K562 (cell line): ENCODE results near the gene HEG1. TPM values are rescaled to one million over a fixed set of nuclear protein-coding genes. Genes with fewer than 3 reads are reported as not detected.

Experiments used
- ATAC-seq: fragments of 200-7000 bp; cut with Tn5 transposase; 3 replicates; pipeline ENCODE4 v1.9.1; 2020; ENCODE audit warnings: moderate library complexity
- BruUV-seq: library from RNA; stranded (reverse); fragments of 400-500 nt; replicated peaks from 2 replicates; lab custom pipeline; 2021; lab: Mats Ljungman, UMichigan
- CTCF ChIA-PET: fragments of 300-600 bp; formaldehyde crosslinking; extraction: SDS; loops from one replicate; lab custom pipeline; 2021; ENCODE audit warnings: low intra/inter-chr PET ratio; lab: Yijun Ruan, JAX
- POLR2A ChIA-PET: fragments of 300-600, 350-650 bp; sonication (Branson Sonifier 250); formaldehyde crosslinking; extraction: SDS; loops from one replicate; lab custom pipeline; 2021; ENCODE audit warnings: antibody characterized with exemption, inconsistent platforms; lab: Yijun Ruan, JAX
- DNase-seq, 4 experiments: peaks; one replicate each; pipeline versions ENCODE4 v3.0.0 to v3.0.0-alpha.2; 2011 to 2018; ENCODE audit warnings: low spot score in 3 of 4, mixed read lengths in 3 of 4; ENCODE audit errors: extremely low read depth in 1 of 4
- FAIRE-seq: peaks from 2 replicates; lab custom pipeline; 2011; peaks lifted over from hg19 to GRCh38; lab: Jason Lieb, UNC
- H2AFZ ChIP-seq: 2 replicates; pipeline ENCODE4 v1.6.0; 2011; ENCODE audit warnings: low read depth, low read length, control low read depth, inconsistent platforms
- H3K27ac ChIP-seq: fragments of 200-600 bp; 3 replicates; pipeline ENCODE4 v1.8.0; 2011; ENCODE audit warnings: low read depth, mild to moderate bottlenecking, control low read depth, inconsistent platforms, low read length, moderate library complexity, mixed read lengths; ENCODE audit errors: extremely low read depth
- H3K27me3 ChIP-seq, 2 experiments: fragments of 300-600 bp in 1 of 2; 2 replicates in 1 of 2; 3 replicates in 1 of 2; pipeline versions ENCODE4 v1.6.0 to v1.8.0; 2011; ENCODE audit warnings: inconsistent platforms in 2 of 2, low read length in 2 of 2, mild to moderate bottlenecking in 1 of 2, mixed read lengths in 1 of 2, moderate library complexity in 1 of 2; ENCODE audit not compliant: control insufficient read depth in 2 of 2, insufficient read depth in 2 of 2
- H3K36me3 ChIP-seq: fragments of 300-600 bp; 3 replicates; pipeline ENCODE4 v1.8.0; 2011; ENCODE audit warnings: mild to moderate bottlenecking, low read length, inconsistent platforms; ENCODE audit not compliant: control insufficient read depth, insufficient read depth
- H3K4me1 ChIP-seq, 2 experiments: fragments of 200-600 bp in 1 of 2; replicated peaks in 1 of 2; 2 replicates in 1 of 2; 3 replicates in 1 of 2; pipeline versions ENCODE4 v1.5.1 to v1.8.0; 2011; ENCODE audit warnings: inconsistent platforms in 2 of 2, low read length in 2 of 2, mild to moderate bottlenecking in 1 of 2, mixed read lengths in 1 of 2, moderate library complexity in 1 of 2; ENCODE audit not compliant: control insufficient read depth in 2 of 2, insufficient read depth in 2 of 2
- H3K4me2 ChIP-seq: 2 replicates; pipeline ENCODE4 v1.6.1; 2011; ENCODE audit warnings: low read length, control low read depth, inconsistent platforms, mixed read lengths; ENCODE audit not compliant: insufficient read depth
- H3K4me3 ChIP-seq: fragments of 200-600 bp; sonication (generic), shearing (Covaris generic); 2 replicates; pipeline ENCODE4 v1.5.1; 2016; ENCODE audit warnings: control low read depth, inconsistent platforms
- H3K79me2 ChIP-seq: fragments of 200-600 bp; 3 replicates; pipeline ENCODE4 v1.8.0; 2011; ENCODE audit warnings: low read length, inconsistent platforms; ENCODE audit not compliant: control insufficient read depth, insufficient read depth
- H3K9ac ChIP-seq, 2 experiments: 2 replicates each; pipeline versions ENCODE4 v1.6.0 to v1.6.1; 2011; ENCODE audit warnings: low read depth in 2 of 2, low read length in 2 of 2, control low read depth in 1 of 2, inconsistent platforms in 1 of 2, mild to moderate bottlenecking in 1 of 2, mixed read lengths in 1 of 2; ENCODE audit not compliant: insufficient read depth in 1 of 2
- H3K9me1 ChIP-seq: one replicate; pipeline ENCODE4 v1.6.0; 2011; ENCODE audit warnings: inconsistent platforms, mild to moderate bottlenecking, low read length, moderate library complexity; ENCODE audit not compliant: control insufficient read depth, insufficient read depth
- H3K9me3 ChIP-seq: replicated peaks from 2 replicates; pipeline ENCODE4 v1.5.1; 2011; ENCODE audit warnings: low read depth, low read length, inconsistent platforms; ENCODE audit not compliant: control insufficient read depth, insufficient read depth
- H4K20me1 ChIP-seq: replicated peaks from 2 replicates; pipeline ENCODE4 v1.6.1; 2011; ENCODE audit warnings: low read length, inconsistent platforms, mixed read lengths; ENCODE audit not compliant: control insufficient read depth, insufficient read depth
- BCL6 ChIP-seq: fragments of 250-450 bp; sonication (Bioruptor Pico); IDR thresholded peaks from 2 replicates; pipeline ENCODE4 v1.4.0; 2020
- CBFA2T2 ChIP-seq: fragments of 450-650 bp; conservative IDR thresholded peaks from 2 replicates; pipeline ENCODE4 v1.6.1; 2017; ENCODE audit warnings: mild to moderate bottlenecking
- CXXC5 ChIP-seq: fragments of 250-450 bp; sonication (Bioruptor Pico); IDR thresholded peaks from 2 replicates; pipeline ENCODE4 v1.8.0; 2022; ENCODE audit warnings: inconsistent platforms, mild to moderate bottlenecking, moderate library complexity
- ELF4 ChIP-seq: fragments of 450-650 bp; formaldehyde crosslinking; IDR thresholded peaks from 2 replicates; pipeline ENCODE4 v1.4.0; 2022; ENCODE audit warnings: missing genetic modification characterization
- NFYB ChIP-seq: IDR thresholded peaks from 2 replicates; pipeline ENCODE4 v1.6.1; 2011; ENCODE audit warnings: mild to moderate bottlenecking, moderate library complexity; ENCODE audit not compliant: insufficient read length; ENCODE audit errors: extremely low read depth
- NR1H2 ChIP-seq: sonication (generic); formaldehyde crosslinking; IDR thresholded peaks from 2 replicates; pipeline ENCODE4 v1.4.0; 2020; ENCODE audit warnings: mild to moderate bottlenecking, missing genetic modification reagents
- POLR2B ChIP-seq: fragments of 450-650 bp; IDR thresholded peaks from 2 replicates; pipeline ENCODE4 v1.6.1; 2018; ENCODE audit warnings: low read depth; ENCODE audit not compliant: partially characterized antibody
- ZNF263 ChIP-seq: sonication (generic); formaldehyde crosslinking; IDR thresholded peaks from 2 replicates; pipeline ENCODE4 v1.8.0; 2022; ENCODE audit warnings: mild to moderate bottlenecking, missing genetic modification reagents, borderline replicate concordance
- WGBS: fragments of 100-300 bp; shearing (Covaris generic); methylation state at CpG from one replicate; pipeline ENCODE4 v1.1.6; 2016; ENCODE audit warnings: low coverage, mixed read lengths; ENCODE audit not compliant: insufficient coverage; ENCODE audit errors: missing lambda C conversion rate; 5-methylcytosine and 5-hydroxymethylcytosine counted together
- in situ Hi-C: fragments of 300-500 bp; cut with MboI; formaldehyde crosslinking; loops from 4 replicates; pipeline ENCODE4 v1.15.0; 2018; ENCODE audit warnings: inconsistent platforms, mixed read lengths
- intact Hi-C: fragments of 100-400 bp; cut with micrococcal nuclease; formaldehyde crosslinking; loops from 2 replicates; pipeline ENCODE4 v1.14.2; 2022
- polyA plus RNA-seq, 8 experiments: library from polyadenylated mRNA; depleted of rRNA in 4 of 8; stranded (reverse) in 5 of 8; unstranded in 3 of 8; fragments of >200 nt; fragmentation: Nextera tagmentation in 2 of 8; fragmentation: Illumina TruSeq in 1 of 8; extraction: Ambion mirVana in 2 of 8; extraction: Trizol in 1 of 8; gene quantifications; 2 replicates each; pipeline versions ENCODE4 v1.2.1 to v1.2.3, GENCODE V29; 2011 to 2014; ENCODE audit warnings: inconsistent platforms in 1 of 8, missing spikeins in 1 of 8
- total RNA-seq, 7 experiments: library from RNA; depleted of rRNA in 6 of 7; stranded (reverse); fragments of >200 nt in 6 of 7; fragmentation: Illumina TruSeq in 2 of 7; extraction: Trizol in 2 of 7; gene quantifications; 2 replicates each; pipeline versions ENCODE4 v1.2.1 to v1.2.3, GENCODE V29; 2011 to 2021; ENCODE audit warnings: low replicate concordance in 1 of 7
- TF ChIP-seq, protein P1 (sequence below): IDR thresholded peaks from 3 replicates; pipeline ENCODE4 v1.6.1; 2011; ENCODE audit warnings: borderline replicate concordance, mild to moderate bottlenecking; ENCODE audit not compliant: insufficient read length, insufficient read depth
- TF ChIP-seq, protein P2 (sequence below): sonication (generic); formaldehyde crosslinking; IDR thresholded peaks from 2 replicates; pipeline ENCODE4 v1.8.0; 2023; ENCODE audit warnings: mild to moderate bottlenecking, missing genetic modification reagents
- TF ChIP-seq, protein P3 (sequence below): fragments of 250-450 bp; sonication (Bioruptor Pico); IDR thresholded peaks from 2 replicates; pipeline ENCODE4 v1.8.0; 2022; ENCODE audit warnings: inconsistent platforms
- TF ChIP-seq, protein P4 (sequence below), 2 experiments: fragments of 450-650 bp in 1 of 2; sonication (generic) in 1 of 2; formaldehyde crosslinking; conservative IDR thresholded peaks; 2 replicates each; pipeline versions ENCODE4 v1.4.0 to v1.8.1; 2020 to 2022; ENCODE audit warnings: mild to moderate bottlenecking in 1 of 2, missing genetic modification reagents in 1 of 2
- TF ChIP-seq, protein P5 (sequence below), 2 experiments: fragments of 450-650 bp; IDR thresholded peaks; 2 replicates each; pipeline ENCODE4 v1.6.1; 2016

HEG1 gene
- total and polyA plus RNA-seq, 9 of the 15 experiments (the other 6 are each of a cell fraction or from before 2014, with no cell fraction given) = 0.24 TPM; not detected in 8

DNA sequence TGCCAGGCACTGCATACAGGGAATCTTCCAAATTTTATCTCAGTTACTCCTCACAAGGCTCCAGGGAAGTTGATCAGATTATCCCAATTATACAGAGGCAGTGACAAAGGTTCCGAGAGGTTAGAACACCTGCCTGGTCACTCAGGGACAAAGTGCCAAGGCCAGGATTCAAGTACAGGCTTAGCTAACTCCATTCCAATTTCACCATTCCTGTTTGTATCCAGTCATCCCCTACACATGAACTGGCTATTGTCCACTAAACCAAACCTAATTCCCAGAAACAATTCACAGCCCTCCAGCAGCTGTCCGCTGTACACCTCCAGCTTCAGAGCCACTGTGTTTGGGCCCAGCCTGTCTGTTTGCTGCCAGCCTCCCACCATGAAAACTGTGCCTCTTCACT, 137.3 kb downstream of the HEG1 start (continued):
- TF ChIP-seq CBFA2T2 (no peak), BCL6 (CRISPR knock-in tag) (no peak), CXXC5 (CRISPR knock-in tag) (no peak)
- TF ChIP-seq, protein P1, sequence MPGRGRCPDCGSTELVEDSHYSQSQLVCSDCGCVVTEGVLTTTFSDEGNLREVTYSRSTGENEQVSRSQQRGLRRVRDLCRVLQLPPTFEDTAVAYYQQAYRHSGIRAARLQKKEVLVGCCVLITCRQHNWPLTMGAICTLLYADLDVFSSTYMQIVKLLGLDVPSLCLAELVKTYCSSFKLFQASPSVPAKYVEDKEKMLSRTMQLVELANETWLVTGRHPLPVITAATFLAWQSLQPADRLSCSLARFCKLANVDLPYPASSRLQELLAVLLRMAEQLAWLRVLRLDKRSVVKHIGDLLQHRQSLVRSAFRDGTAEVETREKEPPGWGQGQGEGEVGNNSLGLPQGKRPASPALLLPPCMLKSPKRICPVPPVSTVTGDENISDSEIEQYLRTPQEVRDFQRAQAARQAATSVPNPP = no peak

DNA sequence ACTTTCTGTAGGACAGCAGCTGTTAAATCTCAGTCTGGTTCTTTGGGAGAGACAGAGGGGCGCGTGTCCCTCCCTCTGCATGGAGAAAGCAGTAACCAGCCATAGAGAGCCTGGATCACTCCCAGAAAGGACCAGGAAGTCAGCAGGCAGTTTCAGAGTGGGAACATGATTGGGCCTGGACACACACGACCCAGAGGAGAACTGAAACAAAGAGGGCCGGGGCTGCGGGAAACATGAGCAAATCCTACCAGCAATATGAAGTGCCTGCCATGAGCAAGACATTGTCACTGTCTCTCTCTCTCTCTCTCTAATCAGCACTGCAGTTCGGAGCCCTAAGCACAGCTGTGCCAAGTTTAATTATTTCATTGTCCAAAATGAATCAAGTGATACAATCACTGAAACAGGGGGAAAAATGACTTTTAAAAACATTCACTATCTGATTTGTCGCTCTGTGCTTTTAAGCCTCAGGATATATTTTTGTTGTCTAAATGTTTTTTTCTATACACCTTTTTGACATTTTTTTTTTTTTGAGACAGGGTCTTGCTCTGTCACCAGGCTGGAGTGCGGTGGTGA, 138.9 kb downstream of the HEG1 start:
- ATAC-seq (no peak), DNase-seq (no peak), FAIRE-seq (no peak)
- ChIA-PET POLR2A (no interaction called here), CTCF (no interaction called here)
- H3K79me2 ChIP-seq = no peaks in the 10 kb centered on the region
- no peaks in the 10 kb centered on the region for H3K4me1 ChIP-seq
- 0% methylated on average over 4 of the region's 8 CpGs for WGBS
- intact Hi-C loops (no loop called here), in situ Hi-C loops (no loop called here)
- no peak overlapping the region for H3K9ac ChIP-seq
- no peaks in the 10 kb centered on the region for H3K36me3 ChIP-seq
- no peak overlapping the region for H3K4me2 ChIP-seq
- no peaks in the 10 kb centered on the region for H3K9me1 ChIP-seq
- H3K9me3 ChIP-seq = no peaks in the 10 kb centered on the region
- H4K20me1 ChIP-seq = no peaks in the 10 kb centered on the region; the same call in 1 of the 2 replicates
- H3K27ac ChIP-seq = no peak overlapping the region
- H3K4me3 ChIP-seq = no peak overlapping the region
- no TSS peak for BruUV-seq
- H2AFZ ChIP-seq = no peak overlapping the region
- peaks cover 2 to 24% of the 10 kb centered on the region in 2 experiments; a peak in 3 of 5 replicates for H3K27me3 ChIP-seq
- no peak for TF ChIP-seq ELF4
- TF ChIP-seq, protein P2, sequence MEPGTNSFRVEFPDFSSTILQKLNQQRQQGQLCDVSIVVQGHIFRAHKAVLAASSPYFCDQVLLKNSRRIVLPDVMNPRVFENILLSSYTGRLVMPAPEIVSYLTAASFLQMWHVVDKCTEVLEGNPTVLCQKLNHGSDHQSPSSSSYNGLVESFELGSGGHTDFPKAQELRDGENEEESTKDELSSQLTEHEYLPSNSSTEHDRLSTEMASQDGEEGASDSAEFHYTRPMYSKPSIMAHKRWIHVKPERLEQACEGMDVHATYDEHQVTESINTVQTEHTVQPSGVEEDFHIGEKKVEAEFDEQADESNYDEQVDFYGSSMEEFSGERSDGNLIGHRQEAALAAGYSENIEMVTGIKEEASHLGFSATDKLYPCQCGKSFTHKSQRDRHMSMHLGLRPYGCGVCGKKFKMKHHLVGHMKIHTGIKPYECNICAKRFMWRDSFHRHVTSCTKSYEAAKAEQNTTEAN (CRISPR knock-in tag) = no peak
- TF ChIP-seq, protein P3, sequence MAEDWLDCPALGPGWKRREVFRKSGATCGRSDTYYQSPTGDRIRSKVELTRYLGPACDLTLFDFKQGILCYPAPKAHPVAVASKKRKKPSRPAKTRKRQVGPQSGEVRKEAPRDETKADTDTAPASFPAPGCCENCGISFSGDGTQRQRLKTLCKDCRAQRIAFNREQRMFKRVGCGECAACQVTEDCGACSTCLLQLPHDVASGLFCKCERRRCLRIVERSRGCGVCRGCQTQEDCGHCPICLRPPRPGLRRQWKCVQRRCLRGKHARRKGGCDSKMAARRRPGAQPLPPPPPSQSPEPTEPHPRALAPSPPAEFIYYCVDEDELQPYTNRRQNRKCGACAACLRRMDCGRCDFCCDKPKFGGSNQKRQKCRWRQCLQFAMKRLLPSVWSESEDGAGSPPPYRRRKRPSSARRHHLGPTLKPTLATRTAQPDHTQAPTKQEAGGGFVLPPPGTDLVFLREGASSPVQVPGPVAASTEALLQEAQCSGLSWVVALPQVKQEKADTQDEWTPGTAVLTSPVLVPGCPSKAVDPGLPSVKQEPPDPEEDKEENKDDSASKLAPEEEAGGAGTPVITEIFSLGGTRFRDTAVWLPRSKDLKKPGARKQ (CRISPR knock-in tag) = no peak
- TF ChIP-seq ZNF263 (CRISPR knock-in tag) = no peak
- TF ChIP-seq NFYB = no peak
- TF ChIP-seq, protein P4, sequence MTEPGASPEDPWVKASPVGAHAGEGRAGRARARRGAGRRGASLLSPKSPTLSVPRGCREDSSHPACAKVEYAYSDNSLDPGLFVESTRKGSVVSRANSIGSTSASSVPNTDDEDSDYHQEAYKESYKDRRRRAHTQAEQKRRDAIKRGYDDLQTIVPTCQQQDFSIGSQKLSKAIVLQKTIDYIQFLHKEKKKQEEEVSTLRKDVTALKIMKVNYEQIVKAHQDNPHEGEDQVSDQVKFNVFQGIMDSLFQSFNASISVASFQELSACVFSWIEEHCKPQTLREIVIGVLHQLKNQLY (CRISPR knock-in tag; conservative IDR thresholded peaks at IDR 0.05) = no peak
- no peak for TF ChIP-seq POLR2B
- TF ChIP-seq, protein P5, sequence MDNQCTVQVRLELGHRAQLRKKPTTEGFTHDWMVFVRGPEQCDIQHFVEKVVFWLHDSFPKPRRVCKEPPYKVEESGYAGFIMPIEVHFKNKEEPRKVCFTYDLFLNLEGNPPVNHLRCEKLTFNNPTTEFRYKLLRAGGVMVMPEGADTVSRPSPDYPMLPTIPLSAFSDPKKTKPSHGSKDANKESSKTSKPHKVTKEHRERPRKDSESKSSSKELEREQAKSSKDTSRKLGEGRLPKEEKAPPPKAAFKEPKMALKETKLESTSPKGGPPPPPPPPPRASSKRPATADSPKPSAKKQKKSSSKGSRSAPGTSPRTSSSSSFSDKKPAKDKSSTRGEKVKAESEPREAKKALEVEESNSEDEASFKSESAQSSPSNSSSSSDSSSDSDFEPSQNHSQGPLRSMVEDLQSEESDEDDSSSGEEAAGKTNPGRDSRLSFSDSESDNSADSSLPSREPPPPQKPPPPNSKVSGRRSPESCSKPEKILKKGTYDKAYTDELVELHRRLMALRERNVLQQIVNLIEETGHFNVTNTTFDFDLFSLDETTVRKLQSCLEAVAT (IDR thresholded peaks at IDR 0.05) = no peak
- TF ChIP-seq NR1H2 = no peak
